Transverse colon (tissue), 4 donors: ENCODE data around the gene TRIP10. TPM values are rescaled to one million over a fixed set of nuclear protein-coding genes. Genes with fewer than 3 reads are reported as not detected.

Experiments
- DNase-seq: peaks from one replicate; pipeline ENCODE4 v3.0.0-alpha.2; 2019
- H3K27ac ChIP-seq, 4 donors: fragments of 200-600 bp; sonication (generic); 2 replicates each; pipeline ENCODE4 v1.5.1; 2016 to 2018; ENCODE audit warnings: inconsistent platforms in 4 of 4
- H3K27me3 ChIP-seq: fragments of 200-600 bp; sonication (generic); 2 replicates; pipeline ENCODE4 v1.5.1; 2017; ENCODE audit warnings: inconsistent platforms
- H3K36me3 ChIP-seq, 4 donors: fragments of 200-600 bp; sonication (generic); 2 replicates each; pipeline ENCODE4 v1.5.1; 2017 to 2019; ENCODE audit warnings: inconsistent platforms in 4 of 4
- H3K4me1 ChIP-seq, 4 donors: fragments of 200-600 bp; sonication (generic); 2 replicates each; pipeline ENCODE4 v1.5.1; 2017 to 2020; ENCODE audit warnings: inconsistent platforms in 4 of 4
- H3K4me3 ChIP-seq, 4 donors: fragments of 200-600 bp; sonication (generic); 1 replicate in 1 of 4; 2 replicates in 3 of 4; pipeline versions ENCODE4 v1.5.1 to v1.6.1; 2017 to 2019; ENCODE audit warnings: inconsistent platforms in 4 of 4
- H3K9me3 ChIP-seq, 2 donors: fragments of 200-600 bp; sonication (generic); 2 replicates each; pipeline ENCODE4 v1.5.1; 2017 to 2019; ENCODE audit warnings: inconsistent platforms in 2 of 2
- CTCF ChIP-seq, 5 experiments: fragments of 200-600 bp in 3 of 5; fragments of 450-650 bp in 2 of 5; sonication (generic) in 3 of 5; IDR thresholded peaks; 1 replicate in 2 of 5; 2 replicates in 3 of 5; pipeline ENCODE4 v1.5.1; 2016 to 2017; ENCODE audit warnings: antibody characterized with exemption in 5 of 5, inconsistent platforms in 3 of 5, mild to moderate bottlenecking in 2 of 5, moderate library complexity in 1 of 5
- EP300 ChIP-seq: sonication (generic); formaldehyde crosslinking; IDR thresholded peaks from one replicate; pipeline ENCODE4 v1.6.1; 2017; ENCODE audit warnings: antibody characterized with exemption, low read depth
- POLR2A ChIP-seq: fragments of 450-650 bp; IDR thresholded peaks from one replicate; pipeline ENCODE4 v1.6.1; 2016; ENCODE audit warnings: antibody characterized with exemption, mild to moderate bottlenecking, moderate library complexity
- POLR2AphosphoS5 ChIP-seq, 3 donors: sonication (generic); formaldehyde crosslinking; IDR thresholded peaks; one replicate each; pipeline ENCODE4 v1.6.1; 2016; ENCODE audit warnings: antibody characterized with exemption in 3 of 3
- WGBS, 2 donors: methylation state at CpG; one replicate each; pipeline ENCODE4 v1.1.5; 2018; ENCODE audit warnings: low coverage in 1 of 2; 5-methylcytosine and 5-hydroxymethylcytosine counted together
- in situ Hi-C, 4 donors: fragments of 200-750 bp; cut with MboI; loops; one replicate each; pipeline versions ENCODE4 v1.15.0 to v1.15.1; 2017; ENCODE audit warnings: low sequenced_read_pairs in 3 of 4, low pct_ligation_motif_present in 1 of 4, low pct_unique_long_range_greater_than_20kb in 1 of 4
- intact Hi-C: fragments of 100-400 bp; cut with DNase I; formaldehyde crosslinking; loops from one replicate; pipeline ENCODE4 v1.15.1; 2023; ENCODE audit warnings: low total_unique reads
- total RNA-seq, 4 donors: library from RNA; depleted of rRNA; stranded (reverse); fragments of >200 nt; gene quantifications; one replicate each; pipeline ENCODE4 v1.1.0, GENCODE V29; 2016

Gene TRIP10
- total RNA-seq, 4 donors from 2014 or later: 55.5 to 227 (median 78.8) TPM

GRCh38 chr19:6714749-6715555 lies 24.5 kb upstream of the TRIP10 start:
- H3K27me3 ChIP-seq: peaks cover 13% of the 10 kb centered on the region
- intact Hi-C loops: no loop called here
- no peak overlapping the region for H3K4me3 ChIP-seq
- no peak overlapping the region for H3K27ac ChIP-seq
- no peaks in the 10 kb centered on the region for H3K4me1 ChIP-seq
- TF ChIP-seq POLR2AphosphoS5 (IDR thresholded peaks at IDR 0.05) (no peak), EP300 (no peak), POLR2A (no peak), CTCF (IDR thresholded peaks at IDR 0.05) (no peak)
- H3K36me3 ChIP-seq: no peaks in the 10 kb centered on the region
- in situ Hi-C loops: loop anchor here in 1 of 4 donors (25.0 kb wide), 1 partner anchor 147 kb away; no protein-coding TSS in a partner anchor
- DNase-seq: no peak
- H3K9me3 ChIP-seq: no peaks in the 10 kb centered on the region
- WGBS, 2 donors: 79 to 88% methylated on average over 3 to 11 of the region's 11 CpGs

DNA sequence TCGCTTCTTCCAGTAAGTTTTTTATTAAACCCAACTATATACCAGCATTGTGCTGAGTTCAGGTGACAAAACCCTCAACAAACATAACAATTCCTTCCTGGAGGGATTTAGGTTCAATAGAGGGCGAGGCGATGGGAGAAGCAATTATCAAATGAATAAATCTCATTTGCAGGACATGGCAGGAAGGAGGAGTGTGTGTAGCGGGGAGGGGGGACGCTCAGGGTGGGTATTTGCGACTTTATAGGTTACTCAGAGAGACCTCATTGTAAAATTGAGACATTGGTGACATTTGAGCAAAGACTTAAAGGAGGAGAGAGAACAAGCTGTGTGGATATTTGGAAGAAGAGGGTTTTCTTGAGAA lies 22.9 kb upstream of the TRIP10 start:
- 60 to 63% methylated on average over 6 of the region's 6 CpGs for WGBS, 2 donors
- intact Hi-C loops: no loop called here

GRCh38 chr19:6717036-6717435 lies 22.4 kb upstream of the TRIP10 start:
- TF ChIP-seq EP300 (no peak), POLR2AphosphoS5 (IDR thresholded peaks at IDR 0.05) (no peak), POLR2A (no peak), CTCF (IDR thresholded peaks at IDR 0.05) (no peak)
- H3K9me3 ChIP-seq: no peaks in the 10 kb centered on the region
- in situ Hi-C loops: loop anchor here in 1 of 4 donors (25.0 kb wide), 1 partner anchor 145 kb away; no protein-coding TSS in a partner anchor
- no peaks in the 10 kb centered on the region for H3K27me3 ChIP-seq
- intact Hi-C loops: no loop called here
- WGBS, 2 donors: 76 to 79% methylated on average over 8 to 10 of the region's 10 CpGs
- no peak overlapping the region for H3K27ac ChIP-seq
- peaks cover 0 to 7% (median 0%) of the 10 kb centered on the region in 4 donors for H3K4me1 ChIP-seq
- H3K36me3 ChIP-seq: no peaks in the 10 kb centered on the region
- DNase-seq: no peak
- H3K4me3 ChIP-seq: no peak overlapping the region

More for the DNA sequence above, 22.9 kb upstream of the TRIP10 start:
- TF ChIP-seq EP300 (no peak), POLR2A (no peak), POLR2AphosphoS5 (IDR thresholded peaks at IDR 0.05) (no peak), CTCF (IDR thresholded peaks at IDR 0.05) (no peak)
- DNase-seq: no peak
- H3K4me1 ChIP-seq: peaks cover 0 to 5% (median 0%) of the 10 kb centered on the region in 4 donors
- H3K4me3 ChIP-seq: no peak overlapping the region
- no peaks in the 10 kb centered on the region for H3K9me3 ChIP-seq
- H3K36me3 ChIP-seq: no peaks in the 10 kb centered on the region
- no peak overlapping the region for H3K27ac ChIP-seq
- no peaks in the 10 kb centered on the region for H3K27me3 ChIP-seq
- in situ Hi-C loops: loop anchor here in 1 of 4 donors (25.0 kb wide), 1 partner anchor 146 kb away; no protein-coding TSS in a partner anchor

GRCh38 chr19:6717441-6717971 lies 22.0 kb upstream of the TRIP10 start:
- peaks cover 0 to 7% (median 0%) of the 10 kb centered on the region in 4 donors for H3K4me1 ChIP-seq
- no peak for DNase-seq
- in situ Hi-C loops: loop anchor here in 1 of 4 donors (25.0 kb wide), 1 partner anchor 145 kb away; no protein-coding TSS in a partner anchor
- TF ChIP-seq POLR2A: no peak
- TF ChIP-seq POLR2AphosphoS5 (IDR thresholded peaks at IDR 0.05): no peak
- no peak for TF ChIP-seq EP300
- TF ChIP-seq CTCF (IDR thresholded peaks at IDR 0.05): no peak
- WGBS, 2 donors: 77 to 78% methylated on average over 4 of the region's 4 CpGs
- no peaks in the 10 kb centered on the region for H3K36me3 ChIP-seq
- no peaks in the 10 kb centered on the region for H3K27me3 ChIP-seq
- intact Hi-C loops: no loop called here
- H3K4me3 ChIP-seq: no peak overlapping the region
- no peaks in the 10 kb centered on the region for H3K9me3 ChIP-seq
- no peak overlapping the region for H3K27ac ChIP-seq
